NCI-H82 (cell line): ENCODE measurements around the gene CLDN6.

Experiments
- DNase-seq: peaks from one replicate; lab custom pipeline; 2025; lab: John Stamatoyannopoulos, UW

Gene CLDN6

DNA sequence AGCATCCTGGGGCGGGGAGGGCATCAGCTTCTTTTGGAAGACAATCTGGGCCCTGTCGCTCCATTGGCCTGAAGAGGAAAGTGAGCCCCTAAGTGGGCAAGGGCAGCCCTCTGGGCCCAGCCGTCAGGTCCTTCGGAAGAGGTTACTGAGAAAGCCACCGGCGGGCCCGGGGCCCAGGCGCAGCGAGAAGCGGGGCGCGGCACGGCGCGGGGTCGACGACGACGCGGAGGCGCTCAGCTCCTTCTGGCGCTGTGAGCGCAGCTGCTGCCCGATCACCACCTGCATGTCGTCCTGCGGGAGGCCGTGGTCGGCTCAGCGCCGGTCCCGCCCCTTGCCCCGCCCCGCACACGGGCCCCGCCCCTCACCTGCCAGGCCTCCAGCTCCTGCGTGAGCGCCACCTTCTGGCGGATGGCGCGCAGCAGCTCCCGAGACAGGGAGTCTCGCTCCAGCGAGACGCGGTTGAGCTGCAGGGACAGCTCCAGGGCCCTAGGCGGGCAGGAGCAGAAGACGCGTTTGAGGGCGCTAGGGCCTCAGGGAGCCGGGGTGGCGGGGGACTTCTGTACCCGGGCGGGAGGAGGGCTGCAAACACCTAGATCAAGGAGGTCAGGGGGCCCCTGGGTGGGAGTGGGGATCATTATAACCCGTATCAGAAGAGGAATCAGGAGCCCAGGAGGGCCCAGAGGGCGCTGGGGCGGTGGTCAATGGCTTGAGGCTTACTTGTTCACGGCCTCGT lies 10.2 kb upstream of the CLDN6 start:
- DNase-seq, result peak; percentile 93

DNA sequence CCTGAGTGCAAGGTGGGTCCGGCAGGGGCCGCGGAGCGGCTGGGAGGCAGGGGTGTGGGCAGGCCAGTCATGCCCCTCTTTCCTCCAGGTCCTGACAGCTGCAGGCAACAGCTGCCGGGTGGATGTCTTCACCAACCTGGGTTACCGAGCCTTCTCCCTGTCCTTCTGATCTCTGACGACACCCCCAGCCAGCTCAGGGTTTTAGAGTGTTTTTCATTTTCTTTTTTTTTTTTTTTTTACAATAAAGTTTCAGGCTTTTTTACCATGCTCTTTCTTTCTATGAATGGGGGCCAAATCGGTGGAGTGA lies 9.5 kb upstream of the CLDN6 start:
- DNase-seq, result no peak

- no peak for DNase-seq
Observed at GRCh38 chr16:3026609-3027488, 8.9 kb upstream of the CLDN6 start.

DNA sequence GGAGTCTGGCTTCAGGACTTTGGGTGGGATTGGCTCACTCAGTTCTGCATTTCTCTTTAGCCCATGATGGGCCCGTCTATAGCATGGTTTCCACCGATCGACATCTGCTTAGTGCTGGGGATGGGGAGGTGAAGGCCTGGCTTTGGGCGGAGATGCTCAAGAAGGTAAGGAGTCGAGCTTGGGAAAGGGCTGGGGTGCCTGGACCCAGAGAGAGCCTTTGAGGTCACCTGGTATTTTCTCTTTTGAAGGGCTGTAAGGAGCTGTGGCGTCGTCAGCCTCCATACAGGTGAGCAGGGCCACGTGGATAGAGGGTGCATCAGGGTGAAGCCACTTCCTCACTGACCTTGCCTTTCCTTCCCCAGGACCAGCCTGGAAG lies 8.0 kb upstream of the CLDN6 start:
- no peak for DNase-seq

DNA sequence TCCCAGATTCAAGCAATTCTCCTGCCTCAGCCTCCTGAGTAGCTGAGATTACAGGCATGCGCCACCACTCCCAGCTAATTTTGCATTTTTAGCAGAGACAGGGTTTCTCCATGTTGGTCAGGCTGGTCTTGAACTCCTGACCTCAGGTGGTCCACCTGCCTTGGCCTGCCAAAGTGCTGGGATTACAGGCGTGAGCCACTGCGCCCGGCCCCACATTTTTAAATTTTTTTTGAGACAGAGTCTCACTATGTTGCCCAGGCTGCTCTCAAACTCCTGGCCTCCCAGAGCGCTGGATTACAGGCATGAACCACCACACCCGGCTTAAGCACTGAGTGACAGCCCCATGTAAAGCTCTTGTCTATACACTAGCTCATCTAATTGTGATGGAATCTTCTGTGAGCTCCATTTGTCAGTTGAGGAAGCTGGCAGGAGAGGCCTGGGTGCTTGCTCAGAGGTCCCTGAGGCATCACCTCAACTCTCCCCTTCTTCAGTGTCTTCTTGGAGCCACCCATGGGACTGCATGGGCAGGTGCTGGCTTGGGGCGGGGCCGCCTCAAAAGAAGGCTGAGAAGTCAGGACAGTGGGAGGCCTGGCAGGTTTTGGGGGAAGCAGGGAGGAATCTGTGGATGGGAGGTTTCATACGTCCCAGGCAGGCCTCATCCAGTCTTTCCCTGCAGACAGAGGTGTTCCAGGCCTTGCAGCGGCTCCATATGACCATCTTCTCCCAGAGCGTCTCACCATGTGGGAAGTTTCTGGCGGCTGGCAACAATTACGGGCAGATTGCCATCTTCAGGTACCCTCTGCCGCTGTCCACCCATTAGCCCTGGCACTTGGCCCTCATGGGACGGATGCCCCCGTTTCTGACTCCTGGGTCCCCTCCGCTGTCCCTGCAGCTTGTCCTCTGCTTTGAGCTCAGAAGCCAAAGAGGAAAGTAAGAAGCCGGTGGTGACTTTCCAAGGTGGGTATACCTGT lies 7.3 kb upstream of the CLDN6 start:
- DNase-seq, result no peak

DNA sequence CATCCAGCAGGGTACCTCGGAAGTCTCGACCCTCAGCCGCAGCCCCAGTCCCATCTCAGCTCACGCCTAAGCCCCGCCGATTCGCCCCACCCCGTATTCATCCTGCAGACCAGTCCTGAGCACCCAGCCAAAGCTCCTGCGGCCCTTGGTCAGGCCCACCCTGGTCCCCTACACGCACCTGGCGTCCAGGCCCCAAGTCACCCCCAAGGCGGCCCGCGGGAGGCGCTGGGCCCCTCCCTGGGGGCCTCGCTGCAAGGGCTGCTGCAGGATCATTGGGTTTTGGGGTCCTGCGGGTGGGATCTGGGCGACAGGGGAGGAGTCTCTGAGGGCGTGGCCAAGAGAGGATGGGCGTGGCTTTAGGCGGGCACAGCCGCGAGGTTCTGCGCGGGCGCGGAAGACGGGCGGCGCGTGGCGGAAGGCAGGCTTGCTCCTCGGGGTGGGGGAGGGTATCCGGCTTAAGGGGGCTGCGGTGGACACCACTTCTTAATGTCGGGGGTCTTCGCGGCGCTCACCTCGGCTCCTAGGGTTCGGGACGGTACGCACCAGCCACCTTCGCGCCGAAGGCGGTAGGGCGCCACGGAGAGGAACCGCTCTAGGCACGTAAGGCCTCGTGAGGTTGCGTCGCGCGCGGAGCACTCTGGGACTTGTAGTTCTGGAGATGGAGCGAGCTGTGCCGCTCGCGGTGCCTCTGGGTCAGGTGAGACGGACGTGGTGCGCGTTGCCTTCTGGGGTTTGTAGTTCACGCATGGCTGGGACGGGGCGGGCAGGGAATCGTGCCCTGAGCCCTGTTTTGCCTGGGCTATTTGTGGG lies 5.9 kb upstream of the CLDN6 start, which contains the start of the genes HCFC1R1 and THOC6:
HCFC1R1 (minus strand) TSS at position 274 of the 810 bp plus-strand sequence; CDS start at position 273, 1 bp downstream.
THOC6 (plus strand) TSS at position 367 of the 810 bp plus-strand sequence; CDS start at position 659, 292 bp downstream.
- DNase-seq, result peak; percentile 99

DNA sequence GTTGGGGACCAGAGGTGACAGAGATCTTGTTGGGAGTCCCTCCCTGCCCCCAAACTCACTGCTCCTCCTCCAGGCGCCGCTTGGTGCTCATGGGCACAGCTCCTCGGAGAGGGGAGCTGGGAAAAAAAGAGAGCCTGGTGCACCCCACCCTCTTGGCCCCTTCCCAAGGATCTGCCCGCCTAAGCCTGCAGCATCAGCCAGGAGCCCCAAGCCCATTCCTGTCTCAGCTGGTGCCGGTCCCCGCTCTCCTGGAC lies 5.4 kb upstream of the CLDN6 start:
- DNase-seq, result peak; percentile 59

DNA sequence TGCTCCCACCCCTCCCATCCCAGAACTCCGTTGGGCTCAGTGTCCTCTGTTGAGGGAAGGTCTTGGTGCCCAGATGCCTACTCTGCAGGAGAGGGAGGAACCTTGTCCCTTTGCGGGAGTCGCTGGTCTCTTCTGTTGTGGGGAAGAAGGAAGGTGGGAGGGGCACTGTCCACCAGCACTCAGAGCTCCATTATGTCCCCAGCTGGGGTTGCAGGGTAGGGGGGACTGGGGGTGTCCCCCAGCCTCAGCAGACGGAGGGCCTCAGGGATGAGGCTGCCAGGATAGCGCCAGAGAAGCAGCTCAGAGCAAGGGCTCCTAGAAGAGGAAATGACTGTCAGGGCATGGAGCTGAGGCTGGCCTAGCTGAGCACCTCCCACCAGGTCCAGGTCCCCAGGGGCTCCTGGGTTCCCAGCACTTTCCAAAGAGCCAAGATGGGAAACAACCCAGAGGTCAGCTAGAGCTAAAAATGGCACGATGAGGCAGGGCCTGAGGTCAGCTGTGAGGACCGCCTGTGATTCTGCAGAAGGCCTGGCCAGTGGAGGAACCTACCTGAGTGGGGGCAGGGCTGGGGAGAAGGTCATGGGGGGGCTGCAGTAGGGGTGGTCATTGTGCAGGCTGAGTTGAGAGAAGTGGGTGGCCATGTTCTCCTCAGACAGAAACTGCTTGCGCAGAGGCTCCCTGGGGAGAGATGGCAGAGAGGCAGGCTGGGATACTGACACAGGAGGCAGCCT lies 4.9 kb upstream of the CLDN6 start:
- no peak for DNase-seq

DNA sequence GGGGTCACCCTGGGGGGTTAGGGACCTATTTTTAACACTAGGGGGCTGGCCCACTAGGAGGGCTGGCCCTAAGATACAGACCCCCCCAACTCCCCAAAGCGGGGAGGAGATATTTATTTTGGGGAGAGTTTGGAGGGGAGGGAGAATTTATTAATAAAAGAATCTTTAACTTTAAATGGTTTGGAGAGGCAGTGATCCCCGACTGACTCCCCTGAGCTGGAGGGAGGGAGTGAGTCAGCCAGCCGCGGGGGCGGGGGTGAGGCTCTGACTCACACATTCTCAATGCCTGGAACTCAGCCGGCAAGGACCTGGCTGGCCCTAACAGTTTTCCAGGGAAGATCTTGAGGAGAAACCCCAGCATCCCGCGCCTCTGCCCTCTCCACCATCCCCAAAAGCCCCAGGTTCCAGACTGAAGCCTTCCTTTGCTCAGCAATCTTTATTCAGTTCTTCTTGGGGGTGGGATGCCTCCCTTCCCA lies 4.3 kb upstream of the CLDN6 start:
- peak; percentile 26 for DNase-seq

DNA sequence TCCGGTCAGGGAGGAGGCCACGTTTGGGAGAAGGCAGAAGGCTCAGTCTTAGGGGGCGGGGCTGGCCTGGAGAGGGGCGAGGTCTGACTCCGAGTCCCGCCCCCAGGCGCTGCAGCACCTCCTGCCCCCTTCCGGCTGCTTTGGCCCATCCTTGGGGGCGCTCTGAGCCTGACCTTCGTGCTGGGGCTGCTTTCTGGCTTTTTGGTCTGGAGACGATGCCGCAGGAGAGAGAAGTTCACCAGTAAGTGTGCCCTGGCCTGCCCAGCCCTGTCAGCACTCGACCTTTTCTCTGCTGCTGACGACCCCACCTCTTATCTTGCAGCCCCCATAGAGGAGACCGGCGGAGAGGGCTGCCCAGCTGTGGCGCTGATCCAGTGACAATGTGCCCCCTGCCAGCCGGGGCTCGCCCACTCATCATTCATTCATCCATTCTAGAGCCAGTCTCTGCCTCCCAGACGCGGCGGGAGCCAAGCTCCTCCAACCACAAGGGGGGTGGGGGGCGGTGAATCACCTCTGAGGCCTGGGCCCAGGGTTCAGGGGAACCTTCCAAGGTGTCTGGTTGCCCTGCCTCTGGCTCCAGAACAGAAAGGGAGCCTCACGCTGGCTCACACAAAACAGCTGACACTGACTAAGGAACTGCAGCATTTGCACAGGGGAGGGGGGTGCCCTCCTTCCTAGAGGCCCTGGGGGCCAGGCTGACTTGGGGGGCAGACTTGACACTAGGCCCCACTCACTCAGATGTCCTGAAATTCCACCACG lies 3.6 kb upstream of the CLDN6 start:
- DNase-seq, result peak; percentile 91

- DNase-seq, result peak; percentile 51
Observed at GRCh38 chr16:3020604-3021448, 2.8 kb upstream of the CLDN6 start.

DNA sequence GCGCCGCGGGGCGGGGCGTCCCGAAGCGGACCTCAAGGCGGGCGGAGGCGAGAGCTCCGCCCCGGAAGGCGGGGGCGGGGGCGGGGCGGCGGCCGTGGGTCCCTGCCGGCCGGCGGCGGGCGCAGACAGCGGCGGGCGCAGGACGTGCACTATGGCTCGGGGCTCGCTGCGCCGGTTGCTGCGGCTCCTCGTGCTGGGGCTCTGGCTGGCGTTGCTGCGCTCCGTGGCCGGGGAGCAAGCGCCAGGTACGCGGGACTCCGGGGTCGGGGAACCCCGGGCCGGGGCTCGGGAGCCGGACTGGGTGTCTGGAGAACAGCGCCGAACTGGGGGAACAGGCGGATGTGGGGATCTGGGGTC lies 2.2 kb upstream of the CLDN6 start, which contains the start of gene TNFRSF12A:
TNFRSF12A (plus strand) TSS at position 122 of the 357 bp plus-strand sequence; CDS start at position 152, 30 bp downstream.
- peak; percentile 89 for DNase-seq

DNA sequence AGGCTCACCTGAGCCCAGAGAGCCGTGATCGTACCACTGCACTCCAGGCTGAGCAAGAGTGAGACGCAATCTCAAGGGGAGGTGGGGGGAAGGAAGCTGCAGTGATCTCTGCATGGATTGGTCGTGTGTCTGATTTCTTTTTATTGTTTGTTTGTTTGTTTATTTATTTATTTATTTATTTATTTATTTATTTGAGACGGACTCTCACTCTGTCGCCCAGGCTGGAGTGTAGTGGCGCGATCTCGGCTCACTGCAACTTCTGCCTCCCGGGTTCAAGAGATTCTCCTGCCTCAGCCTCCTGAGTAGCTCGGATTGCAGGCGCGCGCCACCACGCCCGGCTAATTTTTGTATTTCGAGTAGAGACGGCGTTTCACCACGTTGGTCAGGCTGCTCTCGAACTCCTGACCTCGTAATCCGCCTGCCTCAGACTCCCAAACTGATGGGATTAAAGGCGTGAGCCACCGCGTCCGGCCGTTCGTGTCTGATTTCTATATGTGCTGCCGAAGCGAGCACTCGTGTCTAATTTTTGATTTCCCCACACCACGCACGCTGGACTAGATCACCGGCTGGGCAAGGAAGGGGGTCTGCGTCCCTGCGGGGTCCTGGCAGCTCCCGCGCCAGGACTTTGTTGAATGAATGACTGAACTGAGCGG lies 1.7 kb upstream of the CLDN6 start:
- DNase-seq, result no peak

DNA sequence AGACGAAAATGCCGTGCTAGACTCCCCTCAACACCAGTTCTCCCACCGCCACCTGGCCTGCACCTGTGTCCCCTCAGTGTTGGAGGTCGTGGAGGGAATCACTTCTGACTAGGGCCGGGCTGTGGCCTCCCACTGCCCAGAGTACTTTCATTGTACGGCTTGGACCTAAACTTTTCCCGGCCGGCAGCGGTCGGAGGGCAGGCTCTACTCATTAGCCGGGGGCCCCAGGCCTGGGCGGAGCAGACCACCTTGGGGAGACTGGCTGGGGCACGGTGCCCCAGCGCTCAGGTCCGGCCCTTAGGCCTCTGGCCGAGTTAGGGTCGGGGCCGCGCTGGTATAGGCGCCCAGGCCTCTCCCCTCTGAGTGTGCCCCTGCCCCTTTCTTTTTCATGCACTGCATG lies 639 bp downstream of the CLDN6 start:
- DNase-seq, result no peak

DNA sequence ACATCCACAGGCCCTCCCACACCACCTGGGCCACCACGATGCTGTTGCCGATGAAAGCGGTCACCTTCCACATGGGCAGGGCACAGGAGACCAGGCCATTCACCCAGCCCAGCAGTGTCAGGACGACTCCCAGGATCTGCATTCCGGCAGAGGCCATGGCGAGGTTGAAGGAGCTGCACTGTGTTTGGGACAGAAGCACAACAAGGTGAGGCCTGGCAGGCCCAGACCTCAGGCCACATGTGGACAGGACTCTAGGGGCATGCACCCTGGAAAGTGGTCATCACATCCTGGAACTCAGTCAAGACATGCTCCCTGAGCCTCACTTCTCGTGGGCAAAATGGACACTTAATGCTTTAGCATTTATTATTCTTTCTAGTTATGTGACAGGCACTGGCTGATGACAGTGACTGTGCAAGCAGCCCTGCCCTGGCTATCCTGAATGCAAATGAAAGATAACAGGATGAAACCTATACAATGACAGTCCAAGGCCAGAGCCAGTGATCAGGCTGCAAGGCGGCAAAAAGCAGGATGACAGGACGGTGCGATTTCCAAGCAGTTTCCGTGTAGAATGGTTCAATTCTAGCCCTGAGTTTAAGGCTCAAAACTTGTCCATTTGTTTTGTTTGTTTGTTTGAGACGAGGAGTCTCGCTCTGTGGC lies 2.0 kb downstream of the CLDN6 start:
- DNase-seq, result no peak

- DNase-seq, result no peak
Observed at GRCh38 chr16:3014971-3015370, 3.0 kb downstream of the CLDN6 start.

- DNase-seq, result peak; percentile 19
Observed at GRCh38 chr16:3013998-3014690, 3.8 kb downstream of the CLDN6 start.
